WTC11 (cell line): ENCODE data around the gene LGR6. TPM values are rescaled to one million over a fixed set of nuclear protein-coding genes. Genes with fewer than 3 reads are reported as not detected.

Experiments
- ATAC-seq: fragments of 200-7000 bp; cut with Tn5 transposase; 2 replicates; pipeline ENCODE4 v1.10.0; 2021; ENCODE audit warnings: mild to moderate bottlenecking, moderate library complexity
- CTCF ChIA-PET: fragments of 300-600 bp; sonication (Branson Sonifier 250); formaldehyde crosslinking; loops from one replicate; lab custom pipeline; 2021; ENCODE audit warnings: antibody characterized with exemption; lab: Charles Lee
- POLR2A ChIA-PET: fragments of 350-600 bp; sonication (Branson Sonifier 250); formaldehyde crosslinking; loops from one replicate; lab custom pipeline; 2021; ENCODE audit warnings: antibody characterized with exemption; lab: Charles Lee
- DNase-seq: peaks from one replicate; pipeline ENCODE4 v3.0.0; 2021; ENCODE audit warnings: low spot score
- H3K27ac Mint-ChIP-seq: 2 replicates; pipeline ENCODE4 v1.8.0; 2021; ENCODE audit warnings: mixed read lengths
- H3K27me3 Mint-ChIP-seq: 2 replicates; pipeline ENCODE4 v1.8.0; 2021; ENCODE audit warnings: low read depth, mild to moderate bottlenecking, moderate library complexity, mixed read lengths
- H3K36me3 Mint-ChIP-seq: 2 replicates; pipeline ENCODE4 v1.8.0; 2021; ENCODE audit warnings: mixed read lengths
- H3K4me1 Mint-ChIP-seq: 2 replicates; pipeline ENCODE4 v1.8.0; 2022; ENCODE audit warnings: mixed read lengths
- H3K4me3 Mint-ChIP-seq: 2 replicates; pipeline ENCODE4 v1.8.0; 2021; ENCODE audit warnings: mild to moderate bottlenecking, moderate library complexity, mixed read lengths
- H3K9me3 Mint-ChIP-seq: 2 replicates; pipeline ENCODE4 v1.8.0; 2021; ENCODE audit warnings: mixed read lengths
- CBFB ChIP-seq: sonication (generic); formaldehyde crosslinking; IDR thresholded peaks from 2 replicates; pipeline ENCODE4 v1.8.1; 2022; ENCODE audit warnings: mild to moderate bottlenecking, low read depth, missing genetic modification reagents
- CREM ChIP-seq: sonication (generic); formaldehyde crosslinking; IDR thresholded peaks from 2 replicates; pipeline ENCODE4 v1.8.1; 2022; ENCODE audit warnings: mild to moderate bottlenecking, missing genetic modification reagents, moderate library complexity
- FOXK1 ChIP-seq: sonication (generic); formaldehyde crosslinking; IDR thresholded peaks from 2 replicates; pipeline ENCODE4 v1.8.0; 2022; ENCODE audit warnings: mild to moderate bottlenecking, moderate library complexity, missing genetic modification reagents
- GABPB1 ChIP-seq: sonication (generic); formaldehyde crosslinking; IDR thresholded peaks from 2 replicates; pipeline ENCODE4 v1.8.1; 2023; ENCODE audit warnings: mild to moderate bottlenecking, missing genetic modification reagents
- HMGA2 ChIP-seq: fragments of 250-450 bp; sonication (Bioruptor Pico); IDR thresholded peaks from 2 replicates; pipeline ENCODE4 v1.4.0; 2021; ENCODE audit warnings: mild to moderate bottlenecking, moderate library complexity
- KAT7 ChIP-seq: sonication (generic); formaldehyde crosslinking; IDR thresholded peaks from 2 replicates; pipeline ENCODE4 v1.8.1; 2023; ENCODE audit warnings: missing genetic modification reagents, mild to moderate bottlenecking, borderline replicate concordance
- NFATC4 ChIP-seq: fragments of 250-450 bp; sonication (Bioruptor Pico); IDR thresholded peaks from 2 replicates; pipeline ENCODE4 v1.9.0; 2021; ENCODE audit warnings: mild to moderate bottlenecking
- NFE2L1 ChIP-seq: sonication (generic); formaldehyde crosslinking; IDR thresholded peaks from 2 replicates; pipeline ENCODE4 v1.8.1; 2023; ENCODE audit warnings: missing genetic modification reagents
- NR3C1 ChIP-seq: sonication (generic); formaldehyde crosslinking; conservative IDR thresholded peaks from 2 replicates; pipeline ENCODE4 v1.8.1; 2023; ENCODE audit warnings: low read depth, mild to moderate bottlenecking, missing genetic modification reagents
- OVOL2 ChIP-seq: fragments of 250-450 bp; sonication (Bioruptor Pico); IDR thresholded peaks from 2 replicates; pipeline ENCODE4 v1.9.0; 2021; ENCODE audit warnings: mild to moderate bottlenecking, borderline replicate concordance
- SMAD3 ChIP-seq: sonication (generic); formaldehyde crosslinking; IDR thresholded peaks from 2 replicates; pipeline ENCODE4 v1.8.0; 2022; ENCODE audit warnings: missing genetic modification reagents, mild to moderate bottlenecking, borderline replicate concordance
- SOX15 ChIP-seq: fragments of 250-450 bp; sonication (Bioruptor Pico); IDR thresholded peaks from 2 replicates; pipeline ENCODE4 v1.9.0; 2021; ENCODE audit warnings: mild to moderate bottlenecking
- TCF7 ChIP-seq: sonication (generic); formaldehyde crosslinking; IDR thresholded peaks from 2 replicates; pipeline ENCODE4 v1.8.0; 2022; ENCODE audit warnings: mild to moderate bottlenecking, low read depth, missing genetic modification reagents, moderate library complexity
- TEAD1 ChIP-seq: sonication (generic); formaldehyde crosslinking; IDR thresholded peaks from 2 replicates; pipeline ENCODE4 v1.8.0; 2022; ENCODE audit warnings: mild to moderate bottlenecking, missing genetic modification reagents
- TP53 ChIP-seq: sonication (generic); formaldehyde crosslinking; IDR thresholded peaks from 2 replicates; pipeline ENCODE4 v1.8.1; 2023; ENCODE audit warnings: mild to moderate bottlenecking, missing genetic modification reagents
- ZBTB21 ChIP-seq: sonication (generic); formaldehyde crosslinking; IDR thresholded peaks from 2 replicates; pipeline ENCODE4 v1.8.1; 2023; ENCODE audit warnings: mild to moderate bottlenecking, missing genetic modification reagents, borderline replicate concordance
- ZNF219 ChIP-seq: sonication (generic); formaldehyde crosslinking; IDR thresholded peaks from 2 replicates; pipeline ENCODE4 v1.8.0; 2023; ENCODE audit warnings: missing genetic modification reagents, mild to moderate bottlenecking, borderline replicate concordance
- total RNA-seq: library from RNA; stranded (reverse); gene quantifications from 3 replicates; pipeline ENCODE4 v1.2.3, GENCODE V29; 2021
- TF ChIP-seq, protein P1 (sequence below): sonication (generic); formaldehyde crosslinking; IDR thresholded peaks from 2 replicates; pipeline ENCODE4 v1.8.1; 2023; ENCODE audit warnings: mild to moderate bottlenecking, missing genetic modification reagents, moderate library complexity
- TF ChIP-seq, protein P2 (sequence below): fragments of 250-450 bp; sonication (Bioruptor Pico); IDR thresholded peaks from 2 replicates; pipeline ENCODE4 v1.9.0; 2021; ENCODE audit warnings: mild to moderate bottlenecking
- TF ChIP-seq, protein P3 (sequence below): sonication (generic); formaldehyde crosslinking; IDR thresholded peaks from 2 replicates; pipeline ENCODE4 v1.8.0; 2022; ENCODE audit warnings: mild to moderate bottlenecking, missing genetic modification reagents
- TF ChIP-seq, protein P4 (sequence below): sonication (generic); formaldehyde crosslinking; IDR thresholded peaks from 2 replicates; pipeline ENCODE4 v1.8.1; 2022; ENCODE audit warnings: missing genetic modification reagents, borderline replicate concordance
- TF ChIP-seq, protein P5 (sequence below): sonication (generic); formaldehyde crosslinking; IDR thresholded peaks from 2 replicates; pipeline ENCODE4 v1.8.0; 2023; ENCODE audit warnings: mild to moderate bottlenecking, missing genetic modification reagents
- TF ChIP-seq, protein P6 (sequence below): sonication (generic); formaldehyde crosslinking; IDR thresholded peaks from 2 replicates; pipeline ENCODE4 v1.8.0; 2022; ENCODE audit warnings: mild to moderate bottlenecking, missing genetic modification reagents
- TF ChIP-seq, protein P7 (sequence below): sonication (generic); formaldehyde crosslinking; IDR thresholded peaks from 2 replicates; pipeline ENCODE4 v1.8.0; 2023; ENCODE audit warnings: missing genetic modification reagents

The LGR6 gene
- total RNA-seq, 1 experiment from 2014 or later: 1.1 TPM

DNA sequence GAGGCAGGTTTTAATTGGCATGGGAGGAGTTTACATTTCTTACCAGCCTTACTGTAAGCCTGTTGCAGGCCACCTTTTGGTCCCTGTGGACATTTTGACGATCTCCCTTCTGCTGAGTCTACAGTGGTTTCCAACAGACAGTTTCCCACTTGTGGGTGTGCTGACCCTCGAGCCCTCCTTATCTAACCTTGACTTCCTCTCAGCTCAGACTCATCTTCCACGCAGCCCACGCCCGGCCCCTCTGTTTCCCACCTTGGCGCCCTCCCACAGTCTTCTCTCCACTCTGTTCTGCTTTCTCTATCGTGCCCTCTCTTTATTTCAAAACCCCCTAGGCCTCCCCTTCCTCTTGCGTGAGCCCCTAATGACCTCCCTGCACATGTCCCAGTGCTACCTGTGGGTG lies 43.0 kb upstream of the LGR6 start (continued):
- TF ChIP-seq CBFB (CRISPR knock-in tag) (no peak), NFE2L1 (CRISPR knock-in tag) (no peak), TCF7 (CRISPR knock-in tag) (no peak), KAT7 (CRISPR knock-in tag) (no peak)
- TF ChIP-seq, protein P1, sequence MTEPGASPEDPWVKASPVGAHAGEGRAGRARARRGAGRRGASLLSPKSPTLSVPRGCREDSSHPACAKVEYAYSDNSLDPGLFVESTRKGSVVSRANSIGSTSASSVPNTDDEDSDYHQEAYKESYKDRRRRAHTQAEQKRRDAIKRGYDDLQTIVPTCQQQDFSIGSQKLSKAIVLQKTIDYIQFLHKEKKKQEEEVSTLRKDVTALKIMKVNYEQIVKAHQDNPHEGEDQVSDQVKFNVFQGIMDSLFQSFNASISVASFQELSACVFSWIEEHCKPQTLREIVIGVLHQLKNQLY: no peak

DNA sequence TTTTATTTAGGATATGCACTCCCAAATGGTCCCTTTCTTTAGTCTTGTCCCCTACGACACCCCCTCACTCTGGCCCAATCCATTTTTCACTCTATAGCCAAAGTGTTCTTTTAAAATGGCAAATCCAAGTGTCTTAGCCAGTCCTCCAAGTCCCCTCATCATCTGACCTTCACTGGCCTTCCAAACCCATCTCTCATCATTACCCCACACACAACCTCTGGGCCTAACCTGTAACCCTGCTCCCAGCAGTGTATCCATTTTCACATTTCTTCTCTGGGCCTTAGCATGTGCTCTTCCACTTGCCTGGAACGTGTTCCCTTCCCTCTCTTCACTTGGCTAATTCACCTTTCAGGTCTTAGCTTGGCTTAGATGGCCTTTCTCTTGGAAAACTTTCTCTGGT lies 42.6 kb upstream of the LGR6 start:
- POLR2A ChIA-PET: no interaction called here
- H3K9me3 Mint-ChIP-seq: no peaks in the 10 kb centered on the region

DNA sequence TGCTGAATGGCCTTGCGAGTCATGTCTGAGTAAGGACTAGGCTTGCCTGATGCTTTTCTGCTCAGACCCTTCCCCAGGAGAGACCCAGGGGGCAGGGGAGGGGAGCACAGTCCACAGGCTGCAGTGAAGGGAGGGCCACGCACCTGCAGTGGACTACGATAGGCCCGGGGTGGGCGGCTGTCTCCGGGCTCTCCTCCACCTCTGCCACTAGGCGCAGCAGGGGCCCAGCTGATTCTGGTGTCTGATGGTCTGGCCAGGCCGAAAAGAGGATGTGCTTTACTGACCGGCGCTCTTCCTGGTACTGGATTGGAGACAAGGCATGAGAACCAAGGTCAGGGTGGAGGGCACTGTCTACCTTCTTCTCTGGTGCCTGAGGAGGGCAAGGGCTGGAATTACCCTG lies 41.2 kb upstream of the LGR6 start:
- CTCF ChIA-PET: interaction anchor here (0.7 to 1.9 kb wide), 2 partner anchors 17 to 37 kb away, joined by 4 to 6 read pairs; no protein-coding TSS in a partner anchor
- Mint-ChIP-seq H3K27me3 (no peaks in the 10 kb centered on the region), H3K4me1 (peaks cover 10% of the 10 kb centered on the region), H3K27ac (no peak overlapping the region)
- TF ChIP-seq TCF7 (CRISPR knock-in tag) (no peak), CREM (CRISPR knock-in tag) (no peak), TEAD1 (CRISPR knock-in tag) (no peak), NR3C1 (no peak), ZNF219 (CRISPR knock-in tag) (no peak), SOX15 (CRISPR knock-in tag) (no peak), OVOL2 (CRISPR knock-in tag) (no peak)
- TF ChIP-seq, protein P2, sequence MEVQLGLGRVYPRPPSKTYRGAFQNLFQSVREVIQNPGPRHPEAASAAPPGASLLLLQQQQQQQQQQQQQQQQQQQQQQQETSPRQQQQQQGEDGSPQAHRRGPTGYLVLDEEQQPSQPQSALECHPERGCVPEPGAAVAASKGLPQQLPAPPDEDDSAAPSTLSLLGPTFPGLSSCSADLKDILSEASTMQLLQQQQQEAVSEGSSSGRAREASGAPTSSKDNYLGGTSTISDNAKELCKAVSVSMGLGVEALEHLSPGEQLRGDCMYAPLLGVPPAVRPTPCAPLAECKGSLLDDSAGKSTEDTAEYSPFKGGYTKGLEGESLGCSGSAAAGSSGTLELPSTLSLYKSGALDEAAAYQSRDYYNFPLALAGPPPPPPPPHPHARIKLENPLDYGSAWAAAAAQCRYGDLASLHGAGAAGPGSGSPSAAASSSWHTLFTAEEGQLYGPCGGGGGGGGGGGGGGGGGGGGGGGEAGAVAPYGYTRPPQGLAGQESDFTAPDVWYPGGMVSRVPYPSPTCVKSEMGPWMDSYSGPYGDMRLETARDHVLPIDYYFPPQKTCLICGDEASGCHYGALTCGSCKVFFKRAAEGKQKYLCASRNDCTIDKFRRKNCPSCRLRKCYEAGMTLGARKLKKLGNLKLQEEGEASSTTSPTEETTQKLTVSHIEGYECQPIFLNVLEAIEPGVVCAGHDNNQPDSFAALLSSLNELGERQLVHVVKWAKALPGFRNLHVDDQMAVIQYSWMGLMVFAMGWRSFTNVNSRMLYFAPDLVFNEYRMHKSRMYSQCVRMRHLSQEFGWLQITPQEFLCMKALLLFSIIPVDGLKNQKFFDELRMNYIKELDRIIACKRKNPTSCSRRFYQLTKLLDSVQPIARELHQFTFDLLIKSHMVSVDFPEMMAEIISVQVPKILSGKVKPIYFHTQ (CRISPR knock-in tag): no peak
- TF ChIP-seq, protein P3, sequence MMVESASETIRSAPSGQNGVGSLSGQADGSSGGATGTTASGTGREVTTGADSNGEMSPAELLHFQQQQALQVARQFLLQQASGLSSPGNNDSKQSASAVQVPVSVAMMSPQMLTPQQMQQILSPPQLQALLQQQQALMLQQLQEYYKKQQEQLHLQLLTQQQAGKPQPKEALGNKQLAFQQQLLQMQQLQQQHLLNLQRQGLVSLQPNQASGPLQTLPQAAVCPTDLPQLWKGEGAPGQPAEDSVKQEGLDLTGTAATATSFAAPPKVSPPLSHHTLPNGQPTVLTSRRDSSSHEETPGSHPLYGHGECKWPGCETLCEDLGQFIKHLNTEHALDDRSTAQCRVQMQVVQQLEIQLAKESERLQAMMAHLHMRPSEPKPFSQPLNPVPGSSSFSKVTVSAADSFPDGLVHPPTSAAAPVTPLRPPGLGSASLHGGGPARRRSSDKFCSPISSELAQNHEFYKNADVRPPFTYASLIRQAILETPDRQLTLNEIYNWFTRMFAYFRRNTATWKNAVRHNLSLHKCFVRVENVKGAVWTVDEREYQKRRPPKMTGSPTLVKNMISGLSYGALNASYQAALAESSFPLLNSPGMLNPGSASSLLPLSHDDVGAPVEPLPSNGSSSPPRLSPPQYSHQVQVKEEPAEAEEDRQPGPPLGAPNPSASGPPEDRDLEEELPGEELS (CRISPR knock-in tag): no peak
- TF ChIP-seq, protein P4, sequence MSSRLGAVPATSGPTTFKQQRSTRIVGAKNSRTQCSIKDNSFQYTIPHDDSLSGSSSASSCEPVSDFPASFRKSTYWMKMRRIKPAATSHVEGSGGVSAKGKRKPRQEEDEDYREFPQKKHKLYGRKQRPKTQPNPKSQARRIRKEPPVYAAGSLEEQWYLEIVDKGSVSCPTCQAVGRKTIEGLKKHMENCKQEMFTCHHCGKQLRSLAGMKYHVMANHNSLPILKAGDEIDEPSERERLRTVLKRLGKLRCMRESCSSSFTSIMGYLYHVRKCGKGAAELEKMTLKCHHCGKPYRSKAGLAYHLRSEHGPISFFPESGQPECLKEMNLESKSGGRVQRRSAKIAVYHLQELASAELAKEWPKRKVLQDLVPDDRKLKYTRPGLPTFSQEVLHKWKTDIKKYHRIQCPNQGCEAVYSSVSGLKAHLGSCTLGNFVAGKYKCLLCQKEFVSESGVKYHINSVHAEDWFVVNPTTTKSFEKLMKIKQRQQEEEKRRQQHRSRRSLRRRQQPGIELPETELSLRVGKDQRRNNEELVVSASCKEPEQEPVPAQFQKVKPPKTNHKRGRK (CRISPR knock-in tag): no peak
- TF ChIP-seq, all 79 proteins: peak for 0
- POLR2A ChIA-PET: no interaction called here
- Mint-ChIP-seq H3K4me3 (no peak overlapping the region), H3K9me3 (no peaks in the 10 kb centered on the region), H3K36me3 (no peaks in the 10 kb centered on the region)
- DNase-seq (no peak), ATAC-seq (peak; percentile 32)

More for the DNA sequence above, 42.6 kb upstream of the LGR6 start:
- no peaks in the 10 kb centered on the region for H3K36me3 Mint-ChIP-seq
- H3K4me1 Mint-ChIP-seq: peaks cover 10% of the 10 kb centered on the region
- DNase-seq (no peak), ATAC-seq (no peak)
- no peak overlapping the region for H3K4me3 Mint-ChIP-seq
- TF ChIP-seq, protein P5, sequence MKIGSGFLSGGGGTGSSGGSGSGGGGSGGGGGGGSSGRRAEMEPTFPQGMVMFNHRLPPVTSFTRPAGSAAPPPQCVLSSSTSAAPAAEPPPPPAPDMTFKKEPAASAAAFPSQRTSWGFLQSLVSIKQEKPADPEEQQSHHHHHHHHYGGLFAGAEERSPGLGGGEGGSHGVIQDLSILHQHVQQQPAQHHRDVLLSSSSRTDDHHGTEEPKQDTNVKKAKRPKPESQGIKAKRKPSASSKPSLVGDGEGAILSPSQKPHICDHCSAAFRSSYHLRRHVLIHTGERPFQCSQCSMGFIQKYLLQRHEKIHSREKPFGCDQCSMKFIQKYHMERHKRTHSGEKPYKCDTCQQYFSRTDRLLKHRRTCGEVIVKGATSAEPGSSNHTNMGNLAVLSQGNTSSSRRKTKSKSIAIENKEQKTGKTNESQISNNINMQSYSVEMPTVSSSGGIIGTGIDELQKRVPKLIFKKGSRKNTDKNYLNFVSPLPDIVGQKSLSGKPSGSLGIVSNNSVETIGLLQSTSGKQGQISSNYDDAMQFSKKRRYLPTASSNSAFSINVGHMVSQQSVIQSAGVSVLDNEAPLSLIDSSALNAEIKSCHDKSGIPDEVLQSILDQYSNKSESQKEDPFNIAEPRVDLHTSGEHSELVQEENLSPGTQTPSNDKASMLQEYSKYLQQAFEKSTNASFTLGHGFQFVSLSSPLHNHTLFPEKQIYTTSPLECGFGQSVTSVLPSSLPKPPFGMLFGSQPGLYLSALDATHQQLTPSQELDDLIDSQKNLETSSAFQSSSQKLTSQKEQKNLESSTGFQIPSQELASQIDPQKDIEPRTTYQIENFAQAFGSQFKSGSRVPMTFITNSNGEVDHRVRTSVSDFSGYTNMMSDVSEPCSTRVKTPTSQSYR (CRISPR knock-in tag): no peak
- TF ChIP-seq, protein P6, sequence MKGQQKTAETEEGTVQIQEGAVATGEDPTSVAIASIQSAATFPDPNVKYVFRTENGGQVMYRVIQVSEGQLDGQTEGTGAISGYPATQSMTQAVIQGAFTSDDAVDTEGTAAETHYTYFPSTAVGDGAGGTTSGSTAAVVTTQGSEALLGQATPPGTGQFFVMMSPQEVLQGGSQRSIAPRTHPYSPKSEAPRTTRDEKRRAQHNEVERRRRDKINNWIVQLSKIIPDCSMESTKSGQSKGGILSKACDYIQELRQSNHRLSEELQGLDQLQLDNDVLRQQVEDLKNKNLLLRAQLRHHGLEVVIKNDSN (CRISPR knock-in tag): no peak
- TF ChIP-seq SMAD3 (no peak), HMGA2 (CRISPR knock-in tag) (no peak), NFATC4 (CRISPR knock-in tag) (no peak), GABPB1 (no peak), FOXK1 (CRISPR knock-in tag) (no peak), TP53 (CRISPR knock-in tag) (no peak), ZBTB21 (no peak)
- TF ChIP-seq, protein P7, sequence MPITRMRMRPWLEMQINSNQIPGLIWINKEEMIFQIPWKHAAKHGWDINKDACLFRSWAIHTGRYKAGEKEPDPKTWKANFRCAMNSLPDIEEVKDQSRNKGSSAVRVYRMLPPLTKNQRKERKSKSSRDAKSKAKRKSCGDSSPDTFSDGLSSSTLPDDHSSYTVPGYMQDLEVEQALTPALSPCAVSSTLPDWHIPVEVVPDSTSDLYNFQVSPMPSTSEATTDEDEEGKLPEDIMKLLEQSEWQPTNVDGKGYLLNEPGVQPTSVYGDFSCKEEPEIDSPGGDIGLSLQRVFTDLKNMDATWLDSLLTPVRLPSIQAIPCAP (CRISPR knock-in tag): no peak
- CTCF ChIA-PET: interaction anchor here (1.9 kb wide), 1 partner anchor 15 kb away, joined by 6 read pairs; no protein-coding TSS in a partner anchor
- H3K27me3 Mint-ChIP-seq: no peaks in the 10 kb centered on the region
- no peak overlapping the region for H3K27ac Mint-ChIP-seq
